Vagina (tissue), 2 donors: Measurements from ENCODE around the gene C12orf43. TPM values are rescaled to one million over a fixed set of nuclear protein-coding genes. Genes with fewer than 3 reads are reported as not detected.
A peak's percentile ranks its signal among the peaks of the same experiment; 100 is the strongest.

Experiments
- DNase-seq, 2 donors: peaks; one replicate each; pipeline ENCODE4 v3.0.0-alpha.2; 2017; ENCODE audit errors: extremely low spot score in 2 of 2
- H3K27ac ChIP-seq: fragments of 200-600 bp; sonication (generic); one replicate; pipeline ENCODE4 v1.5.1; 2019
- H3K27me3 ChIP-seq: fragments of 200-600 bp; sonication (generic); one replicate; pipeline ENCODE4 v1.5.1; 2019
- H3K36me3 ChIP-seq, 2 donors: fragments of 200-600 bp; sonication (generic); one replicate each; pipeline ENCODE4 v1.5.1; 2017 to 2019
- H3K4me1 ChIP-seq: fragments of 200-600 bp; sonication (generic); one replicate; pipeline ENCODE4 v1.5.1; 2019
- H3K4me3 ChIP-seq, 2 donors: fragments of 200-600 bp; sonication (generic); 1 replicate in 1 of 2; 2 replicates in 1 of 2; pipeline ENCODE4 v1.5.1; 2016 to 2019
- H3K9me3 ChIP-seq: fragments of 200-600 bp; sonication (generic); one replicate; pipeline ENCODE4 v1.5.1; 2019
- CTCF ChIP-seq, 3 experiments: fragments of 450-650 bp in 2 of 3; fragments of 200-600 bp in 1 of 3; sonication (generic) in 1 of 3; IDR thresholded peaks; one replicate each; pipeline ENCODE4 v1.5.1; 2017 to 2019; ENCODE audit warnings: antibody characterized with exemption in 3 of 3, mild to moderate bottlenecking in 2 of 3, moderate library complexity in 2 of 3
- POLR2A ChIP-seq, 2 donors: fragments of 450-650 bp; IDR thresholded peaks; one replicate each; pipeline ENCODE4 v1.6.1; 2017; ENCODE audit warnings: antibody characterized with exemption in 2 of 2, mild to moderate bottlenecking in 2 of 2, moderate library complexity in 2 of 2
- POLR2AphosphoS5 ChIP-seq, 2 donors: sonication (generic); formaldehyde crosslinking; IDR thresholded peaks; one replicate each; pipeline ENCODE4 v1.9.0; 2017; ENCODE audit warnings: antibody characterized with exemption in 2 of 2, mild to moderate bottlenecking in 2 of 2, low read depth in 1 of 2; ENCODE audit not compliant: insufficient read depth in 1 of 2
- intact Hi-C: fragments of 100-400 bp; cut with DNase I; formaldehyde crosslinking; loops from one replicate; pipeline ENCODE4 v1.15.1; 2023
- total RNA-seq: library from RNA; depleted of rRNA; stranded (reverse); fragments of >200 nt; gene quantifications from one replicate; pipeline ENCODE4 v1.2.3, GENCODE V29; 2016

Gene C12orf43
- total RNA-seq, 1 donor from 2014 or later = 7.4 TPM

GRCh38 chr12:120972870-120973543 lies 43.3 kb downstream of the C12orf43 start:
- intact Hi-C loops = loop anchor here (5.0 kb wide), 1 partner anchor 386 kb away; no protein-coding TSS in a partner anchor
- H3K27ac ChIP-seq = no peak overlapping the region
- no peak for DNase-seq
- no peaks in the 10 kb centered on the region for H3K9me3 ChIP-seq
- H3K4me1 ChIP-seq = peaks cover 7% of the 10 kb centered on the region
- no peak overlapping the region for H3K4me3 ChIP-seq
- H3K36me3 ChIP-seq = no peaks in the 10 kb centered on the region
- H3K27me3 ChIP-seq = no peaks in the 10 kb centered on the region
- TF ChIP-seq CTCF (IDR thresholded peaks at IDR 0.05) = no peak

- Histone ChIP-seq H3K9me3 (no peaks in the 10 kb centered on the region), H3K4me3 (no peak overlapping the region), H3K27ac (no peak overlapping the region), H3K4me1 (peaks cover 7% of the 10 kb centered on the region), H3K36me3 (no peaks in the 10 kb centered on the region), H3K27me3 (no peaks in the 10 kb centered on the region)
- DNase-seq = no peak
- peak in 1 of 2 donors; percentile 56 for TF ChIP-seq POLR2AphosphoS5 (IDR thresholded peaks at IDR 0.05; ENCODE audit: insufficient read depth in 1 of 2, low read depth in 1 of 2)
- TF ChIP-seq CTCF (IDR thresholded peaks at IDR 0.05) = peak; percentile 65 to 70 (median 70)
- no peak for TF ChIP-seq POLR2A (IDR thresholded peaks at IDR 0.05)
- intact Hi-C loops = loop anchor here (5.0 kb wide), 1 partner anchor 384 kb away; no protein-coding TSS in a partner anchor
Measured at GRCh38 chr12:120971299-120972180, 44.7 kb downstream of the C12orf43 start.

GRCh38 chr12:120970310-120970709 lies 46.0 kb downstream of the C12orf43 start:
- DNase-seq = no peak
- intact Hi-C loops = loop anchor here (5.0 kb wide), 1 partner anchor 383 kb away; no protein-coding TSS in a partner anchor

GRCh38 chr12:120965534-120966091 lies 50.7 kb downstream of the C12orf43 start:
- no peak for DNase-seq
- H3K27ac ChIP-seq = no peak overlapping the region
- no peaks in the 10 kb centered on the region for H3K9me3 ChIP-seq
- H3K36me3 ChIP-seq = no peaks in the 10 kb centered on the region
- intact Hi-C loops = loop anchor here (5.0 kb wide), 1 partner anchor 323 kb away; the partner anchor contains the start of gene CABP1
- peaks cover 12% of the 10 kb centered on the region for H3K4me1 ChIP-seq
- no peak for TF ChIP-seq CTCF (IDR thresholded peaks at IDR 0.05)
- TF ChIP-seq POLR2AphosphoS5 (IDR thresholded peaks at IDR 0.05; ENCODE audit: insufficient read depth in 1 of 2, low read depth in 1 of 2) = no peak
- no peak overlapping the region for H3K4me3 ChIP-seq
- no peaks in the 10 kb centered on the region for H3K27me3 ChIP-seq

More at GRCh38 chr12:120970310-120970709, 46.0 kb downstream of the C12orf43 start:
- peaks cover 7% of the 10 kb centered on the region for H3K4me1 ChIP-seq
- no peaks in the 10 kb centered on the region for H3K9me3 ChIP-seq
- no peaks in the 10 kb centered on the region for H3K36me3 ChIP-seq
- TF ChIP-seq POLR2A (IDR thresholded peaks at IDR 0.05) (no peak), POLR2AphosphoS5 (IDR thresholded peaks at IDR 0.05; ENCODE audit: insufficient read depth in 1 of 2, low read depth in 1 of 2) (no peak), CTCF (IDR thresholded peaks at IDR 0.05) (no peak)
- H3K27ac ChIP-seq = no peak overlapping the region
- H3K4me3 ChIP-seq = no peak overlapping the region
- no peaks in the 10 kb centered on the region for H3K27me3 ChIP-seq
